Gastrocnemius medialis (tissue), 4 donors: Measurements from ENCODE around the gene APOBEC3G. TPM values are rescaled to one million over a fixed set of nuclear protein-coding genes. Genes with fewer than 3 reads are reported as not detected.

ENCODE experiments used
- ATAC-seq, 2 donors: fragments of 150-250 bp; one replicate each; pipeline ENCODE4 v1.9.1; 2016
- DNase-seq, 2 donors: peaks; one replicate each; pipeline ENCODE4 v3.0.0-alpha.2; 2019
- H3K27ac ChIP-seq, 4 donors: fragments of 200-600 bp; sonication (generic); 1 replicate in 1 of 4; 2 replicates in 3 of 4; pipeline ENCODE4 v1.5.1; 2016 to 2018; ENCODE audit warnings: mild to moderate bottlenecking in 2 of 4, moderate library complexity in 1 of 4
- H3K27me3 ChIP-seq, 3 donors: fragments of 200-600 bp; sonication (generic) in 2 of 3; 1 replicate in 1 of 3; 2 replicates in 2 of 3; pipeline versions ENCODE4 v1.5.1 to v1.6.0; 2016 to 2019; ENCODE audit warnings: mild to moderate bottlenecking in 1 of 3, moderate library complexity in 1 of 3
- H3K36me3 ChIP-seq, 2 donors: fragments of 200-600 bp; sonication (generic) in 1 of 2; one replicate each; pipeline ENCODE4 v1.5.1; 2017 to 2018
- H3K4me1 ChIP-seq, 2 donors: fragments of 200-600 bp; sonication (generic) in 1 of 2; one replicate each; pipeline ENCODE4 v1.5.1; 2016 to 2017; ENCODE audit warnings: mild to moderate bottlenecking in 2 of 2
- H3K4me3 ChIP-seq, 4 donors: fragments of 200-600 bp; sonication (generic) in 3 of 4; 1 replicate in 1 of 4; 2 replicates in 3 of 4; pipeline ENCODE4 v1.5.1; 2016 to 2019; ENCODE audit warnings: mild to moderate bottlenecking in 2 of 4
- H3K9me3 ChIP-seq, 3 donors: fragments of 200-600 bp; sonication (generic) in 2 of 3; 1 replicate in 1 of 3; 2 replicates in 2 of 3; pipeline ENCODE4 v1.5.1; 2016 to 2019
- CTCF ChIP-seq, 5 experiments: fragments of 450-650 bp in 3 of 5; fragments of 200-600 bp in 2 of 5; sonication (generic) in 2 of 5; IDR thresholded peaks in 4 of 5; conservative IDR thresholded peaks in 1 of 5; 1 replicate in 4 of 5; 2 replicates in 1 of 5; pipeline ENCODE4 v1.5.1; 2016 to 2019; ENCODE audit warnings: antibody characterized with exemption in 5 of 5, mild to moderate bottlenecking in 3 of 5, moderate library complexity in 3 of 5
- POLR2A ChIP-seq, 2 donors: fragments of 450-650 bp; IDR thresholded peaks; one replicate each; pipeline ENCODE4 v1.6.1; 2017; ENCODE audit warnings: antibody characterized with exemption in 2 of 2, mild to moderate bottlenecking in 2 of 2, moderate library complexity in 2 of 2
- in situ Hi-C, 4 donors: fragments of 200-750 bp; cut with MboI; loops; one replicate each; pipeline versions ENCODE4 v1.15.0 to v1.8.0; 2017; ENCODE audit warnings: low sequenced_read_pairs in 4 of 4
- intact Hi-C: fragments of 100-400 bp; cut with DNase I; formaldehyde crosslinking; loops from one replicate; pipeline ENCODE4 v1.15.1; 2023; ENCODE audit warnings: low total_unique reads
- total RNA-seq, 4 donors: library from RNA; depleted of rRNA; stranded (reverse); fragments of >200 nt; gene quantifications; one replicate each; pipeline versions ENCODE4 v1.1.0 to v1.2.3, GENCODE V29; 2016

Gene APOBEC3G
- total RNA-seq, 4 donors from 2014 or later: 0.86 to 3.7 (median 2.5) TPM

GRCh38 chr22:39080052-39080762 is 3.1 kb downstream of the APOBEC3G start:
- intact Hi-C loops (no loop called here), in situ Hi-C loops (no loop called here)
- no peak for DNase-seq
- Histone ChIP-seq H3K27me3 (no peaks in the 10 kb centered on the region), H3K9me3 (no peaks in the 10 kb centered on the region), H3K4me3 (no peak overlapping the region), H3K27ac (no peak overlapping the region), H3K4me1 (no peaks in the 10 kb centered on the region), H3K36me3 (no peaks in the 10 kb centered on the region)
- TF ChIP-seq POLR2A (IDR thresholded peaks at IDR 0.05) (no peak), CTCF (IDR thresholded peaks at IDR 0.05 in 4 of 5, conservative IDR thresholded peaks at IDR 0.05 in 1 of 5) (no peak)
- no peak for ATAC-seq

- no peak for TF ChIP-seq POLR2A (IDR thresholded peaks at IDR 0.05)
- no peak for TF ChIP-seq CTCF (IDR thresholded peaks at IDR 0.05 in 4 of 5, conservative IDR thresholded peaks at IDR 0.05 in 1 of 5)
- intact Hi-C loops: no loop called here
- DNase-seq (no peak), ATAC-seq (no peak)
- in situ Hi-C loops: no loop called here
- Histone ChIP-seq H3K36me3 (no peaks in the 10 kb centered on the region), H3K27ac (no peak overlapping the region), H3K4me3 (no peak overlapping the region), H3K4me1 (no peaks in the 10 kb centered on the region), H3K27me3 (no peaks in the 10 kb centered on the region), H3K9me3 (no peaks in the 10 kb centered on the region)
Measured at GRCh38 chr22:39081016-39081415, 3.9 kb downstream of the APOBEC3G start.

GRCh38 chr22:39081598-39081997 is 4.5 kb downstream of the APOBEC3G start:
- no peak for DNase-seq
- Histone ChIP-seq H3K9me3 (no peaks in the 10 kb centered on the region), H3K36me3 (no peaks in the 10 kb centered on the region), H3K4me1 (no peaks in the 10 kb centered on the region), H3K27me3 (no peaks in the 10 kb centered on the region), H3K4me3 (no peak overlapping the region), H3K27ac (no peak overlapping the region)
- no peak for ATAC-seq
- in situ Hi-C loops (no loop called here), intact Hi-C loops (no loop called here)
- TF ChIP-seq CTCF (IDR thresholded peaks at IDR 0.05 in 4 of 5, conservative IDR thresholded peaks at IDR 0.05 in 1 of 5) (no peak), POLR2A (IDR thresholded peaks at IDR 0.05) (no peak)

GRCh38 chr22:39083212-39084165 is 6.4 kb downstream of the APOBEC3G start:
- DNase-seq: no peak
- in situ Hi-C loops: no loop called here

More at GRCh38 chr22:39083212-39084165, 6.4 kb downstream of the APOBEC3G start:
- intact Hi-C loops: no loop called here
- Histone ChIP-seq H3K36me3 (no peaks in the 10 kb centered on the region), H3K27ac (no peak overlapping the region), H3K4me3 (no peak overlapping the region), H3K4me1 (no peaks in the 10 kb centered on the region), H3K27me3 (no peaks in the 10 kb centered on the region), H3K9me3 (no peaks in the 10 kb centered on the region)
- no peak for TF ChIP-seq CTCF (IDR thresholded peaks at IDR 0.05 in 4 of 5, conservative IDR thresholded peaks at IDR 0.05 in 1 of 5)
- TF ChIP-seq POLR2A (IDR thresholded peaks at IDR 0.05): no peak
- no peak for ATAC-seq
